KG1 (cell line): ENCODE measurements around the gene PMEPA1.

Source experiments
- DNase-seq: peaks from one replicate; lab custom pipeline; 2025; lab: John Stamatoyannopoulos, UW

The PMEPA1 gene

DNA sequence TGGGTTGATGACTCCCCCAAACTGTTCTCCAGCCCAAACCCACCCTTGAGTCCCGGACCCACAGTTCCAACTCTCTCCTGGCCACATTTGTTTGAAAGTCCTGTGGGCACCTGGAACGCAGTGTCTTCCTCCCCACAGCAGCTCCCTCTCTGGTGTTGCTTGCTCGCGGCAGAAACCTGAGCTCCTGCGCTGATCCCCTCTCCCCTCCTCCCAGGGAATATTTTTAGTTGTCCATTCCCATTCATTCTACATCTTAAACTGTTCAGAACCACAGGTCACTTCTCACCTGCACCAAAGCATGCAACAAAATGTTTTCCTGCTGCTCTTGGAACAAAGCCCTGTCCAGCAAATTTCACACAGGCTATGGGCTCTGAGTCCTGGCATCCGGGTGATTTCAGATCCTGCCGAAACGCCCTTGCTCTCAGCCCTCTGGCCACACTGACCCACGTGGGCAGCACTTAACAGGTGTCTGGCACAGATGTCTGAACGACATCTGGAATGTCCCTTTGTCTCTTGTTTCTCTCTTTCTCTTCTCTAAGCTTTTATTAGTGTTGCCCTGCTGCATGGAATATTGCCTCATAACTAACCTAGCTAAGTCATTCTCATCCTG is 27.0 kb upstream of the PMEPA1 start:
- no peak for DNase-seq

DNA sequence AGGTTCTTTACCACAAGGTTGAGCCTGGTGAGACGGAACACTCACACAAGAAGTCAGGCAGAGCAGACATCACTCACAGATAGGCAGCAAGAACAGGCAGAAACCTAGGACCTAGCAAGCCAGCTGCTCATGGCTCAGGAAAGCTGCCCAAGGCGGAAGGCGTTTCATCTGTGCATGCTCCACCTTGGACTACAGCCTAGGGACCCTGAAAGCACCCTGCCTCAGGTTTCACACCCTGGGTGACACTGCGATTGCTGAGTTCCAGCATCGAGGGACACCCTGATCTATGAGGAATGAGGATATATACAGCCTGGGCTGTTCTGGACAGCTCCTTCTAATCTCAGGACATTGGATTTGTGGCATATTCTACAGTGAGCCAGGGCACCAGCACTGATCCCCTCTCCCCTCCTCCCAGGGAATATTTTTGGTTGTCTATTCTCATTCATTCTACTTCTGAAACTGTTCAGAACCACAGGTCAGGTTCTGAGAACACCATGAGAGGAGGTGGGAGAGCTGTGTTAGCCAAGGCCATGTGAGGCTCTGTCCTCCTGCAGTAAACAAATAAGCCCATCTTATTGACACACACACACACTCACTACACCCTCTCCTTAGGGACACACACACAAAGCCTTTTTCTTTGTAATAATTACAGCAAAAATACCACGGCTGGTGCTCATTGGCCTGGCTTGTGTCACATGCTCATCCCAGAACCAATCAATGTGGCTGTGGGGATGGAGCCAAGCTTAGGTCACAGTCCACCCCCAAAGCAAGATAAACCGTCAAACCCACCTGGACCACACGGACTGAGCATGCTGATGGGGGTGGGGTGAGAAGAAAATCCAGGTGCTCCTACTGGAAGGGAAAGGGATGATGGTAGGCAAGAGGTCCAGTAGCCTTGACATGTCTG is 26.3 kb upstream of the PMEPA1 start:
- no peak for DNase-seq

DNA sequence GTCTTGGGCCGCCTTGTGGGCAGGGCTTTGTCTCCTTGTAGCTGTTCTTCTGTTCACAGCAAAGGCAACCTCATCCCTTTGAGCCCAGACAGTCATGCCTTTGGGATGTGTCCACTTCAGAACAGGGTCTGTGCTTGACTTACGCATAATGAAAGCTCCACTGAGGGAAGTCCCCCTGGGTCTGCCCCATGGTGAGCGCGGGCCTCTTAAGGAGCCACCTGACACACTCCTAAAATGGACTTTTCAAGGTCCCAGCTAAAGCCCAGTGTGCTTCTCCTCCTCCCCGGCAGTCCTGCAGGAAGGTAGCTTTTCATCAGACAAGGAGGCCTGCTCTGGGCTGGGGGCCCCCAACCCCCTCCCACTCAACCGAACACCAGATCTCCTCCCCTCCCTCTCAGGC is 24.9 kb upstream of the PMEPA1 start:
- no peak for DNase-seq

DNA sequence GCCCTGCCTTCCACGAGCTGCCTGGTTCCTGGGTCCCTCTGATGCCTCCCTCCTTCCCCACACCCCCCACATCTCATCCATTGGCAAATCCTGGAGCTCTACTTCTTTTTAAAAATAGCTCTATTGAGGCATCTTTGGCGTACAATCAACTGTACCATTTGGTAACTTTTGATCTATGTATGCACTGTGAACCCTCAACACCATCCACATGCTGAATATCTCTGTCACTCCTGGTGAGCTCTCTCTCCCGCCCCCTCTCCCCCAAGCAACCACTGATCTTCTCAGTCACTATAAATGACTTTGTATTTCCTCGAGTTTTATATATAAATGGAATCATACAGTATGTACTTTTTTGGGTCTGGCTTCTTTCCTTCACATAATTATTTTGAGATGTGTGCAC is 22.4 kb upstream of the PMEPA1 start:
- no peak for DNase-seq

DNA sequence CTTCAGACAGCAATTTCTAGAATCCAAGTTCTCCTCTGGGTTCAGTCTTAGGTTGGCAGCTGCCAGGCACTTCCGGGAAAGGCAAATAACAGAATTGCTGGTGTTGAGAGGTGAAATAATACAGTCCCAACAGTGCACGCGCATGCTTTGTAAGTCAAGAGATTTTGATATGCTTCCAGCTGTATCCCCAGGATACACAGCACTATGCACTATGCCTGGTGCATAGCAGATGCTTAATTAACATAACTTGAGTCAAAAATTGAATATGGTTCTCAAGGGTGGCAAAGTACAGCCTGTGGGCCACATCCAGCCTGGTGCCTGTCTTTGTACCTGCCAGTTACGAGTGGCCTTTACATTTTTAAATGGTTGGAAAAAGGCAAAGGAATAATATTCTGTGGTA is 18.9 kb upstream of the PMEPA1 start:
- DNase-seq, result no peak

DNA sequence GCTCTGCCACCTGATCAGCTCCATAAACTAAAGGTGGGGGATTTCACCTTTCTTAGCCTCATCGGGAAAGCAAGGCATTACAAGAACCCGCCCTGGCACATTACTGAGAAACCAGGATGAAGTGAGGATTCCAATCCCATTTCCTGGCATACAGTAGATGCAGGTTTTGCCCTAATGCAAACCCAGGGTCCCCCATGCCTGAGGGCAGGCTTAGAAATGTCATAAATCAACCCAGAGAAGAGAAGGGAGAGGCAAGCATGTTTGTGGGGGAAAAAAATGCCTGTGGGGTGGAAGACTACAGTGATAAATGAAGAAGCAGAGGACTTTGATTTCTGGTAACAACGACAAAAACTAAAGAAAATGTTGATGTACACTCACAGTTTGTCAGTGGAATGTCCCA is 18.0 kb upstream of the PMEPA1 start:
- DNase-seq, result no peak

DNA sequence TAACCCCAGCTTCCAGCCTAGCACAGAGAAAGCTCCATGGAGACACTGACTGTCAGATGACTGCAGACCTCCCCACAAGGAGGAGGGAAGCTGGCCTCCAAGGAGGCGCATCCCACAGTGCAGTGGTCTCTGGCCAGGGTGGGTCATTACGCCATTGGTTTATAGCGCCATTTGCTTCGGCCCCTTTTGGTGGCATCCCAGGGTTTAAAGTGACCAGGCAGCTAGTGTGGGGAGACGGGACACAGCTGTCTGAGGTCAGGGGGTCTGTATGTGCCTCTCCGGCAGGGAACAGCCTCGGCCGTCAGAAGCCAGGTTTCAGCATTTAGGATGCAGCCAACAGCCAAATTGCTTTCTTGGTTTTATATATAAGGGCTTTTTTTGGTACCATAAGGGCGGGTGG is 15.8 kb upstream of the PMEPA1 start:
- DNase-seq, result no peak

DNA sequence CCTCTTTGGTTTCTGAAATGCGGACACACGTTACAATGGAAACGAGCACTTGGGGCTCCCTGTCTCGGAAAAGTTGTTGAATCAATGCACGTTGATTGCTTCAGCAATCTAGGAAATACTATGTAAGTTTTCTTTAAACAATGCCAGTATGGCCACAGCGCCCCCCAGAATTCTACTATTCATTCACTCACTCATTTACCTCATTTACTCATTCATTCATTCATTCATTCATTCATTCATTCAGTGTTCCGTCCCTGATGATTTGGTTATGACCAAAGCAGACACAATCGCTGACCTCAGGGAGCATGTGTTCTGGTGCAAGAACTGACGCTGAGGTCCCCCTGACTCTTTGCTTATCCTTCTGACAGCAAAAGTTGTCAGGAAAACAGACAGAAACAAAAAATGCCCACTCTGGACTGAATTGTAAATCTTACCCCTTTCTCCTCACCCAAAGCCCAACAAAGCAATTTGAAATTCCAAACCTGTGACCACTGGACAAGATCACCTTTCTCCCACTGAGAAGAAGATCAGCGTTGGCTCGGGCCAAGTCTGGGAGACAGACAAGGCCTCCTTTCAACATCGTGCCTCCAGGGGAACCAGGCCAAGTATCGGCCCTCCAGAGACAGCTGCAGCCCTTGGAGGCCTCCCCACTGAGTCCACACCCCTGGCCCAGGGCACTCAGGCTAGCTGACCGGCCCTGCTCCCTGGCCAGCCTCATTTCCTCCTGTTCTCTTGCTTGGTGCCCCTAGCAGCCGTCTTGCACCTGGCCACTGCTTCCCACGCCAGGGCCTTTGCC is 15.0 kb upstream of the PMEPA1 start:
- no peak for DNase-seq

DNA sequence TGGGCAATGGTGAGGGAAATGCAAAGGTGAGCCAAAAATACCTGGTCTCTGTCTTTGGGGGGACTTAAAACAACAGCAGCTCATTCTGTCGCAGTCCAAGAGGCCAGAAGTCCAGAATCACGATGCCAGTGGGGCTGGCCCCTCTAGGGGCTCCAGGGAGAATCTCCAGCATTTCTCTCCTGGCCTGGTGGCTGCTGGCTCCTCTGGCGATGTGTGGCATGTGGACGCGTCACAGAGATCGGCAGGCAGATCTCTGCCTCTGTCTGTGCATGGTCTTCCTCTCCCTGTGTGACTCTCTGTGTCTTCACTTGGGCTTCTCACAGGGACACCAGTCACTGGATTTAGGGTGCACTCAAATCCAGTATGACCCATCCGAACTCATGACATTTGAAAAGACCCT is 14.0 kb upstream of the PMEPA1 start:
- DNase-seq, result no peak

DNA sequence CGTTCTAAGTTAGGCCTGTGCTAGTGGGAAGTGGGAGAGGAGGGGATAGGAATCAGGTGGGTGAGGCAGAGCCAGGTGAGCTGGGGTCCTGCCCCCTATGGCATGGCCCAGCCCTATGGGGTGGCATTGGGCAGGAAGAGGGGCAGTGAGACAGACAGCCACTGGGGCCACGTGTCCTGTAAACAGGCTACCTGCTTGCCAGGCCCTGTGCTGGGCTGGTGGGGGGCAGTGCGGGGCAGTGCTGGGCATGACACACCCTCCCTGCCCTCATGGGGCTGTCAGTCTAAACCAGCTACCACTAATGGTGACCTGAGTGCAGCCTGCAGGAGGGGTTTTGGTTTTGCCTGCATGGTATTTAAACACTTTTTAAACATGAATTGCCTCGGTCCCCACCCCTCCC is 10.1 kb upstream of the PMEPA1 start:
- no peak for DNase-seq

DNA sequence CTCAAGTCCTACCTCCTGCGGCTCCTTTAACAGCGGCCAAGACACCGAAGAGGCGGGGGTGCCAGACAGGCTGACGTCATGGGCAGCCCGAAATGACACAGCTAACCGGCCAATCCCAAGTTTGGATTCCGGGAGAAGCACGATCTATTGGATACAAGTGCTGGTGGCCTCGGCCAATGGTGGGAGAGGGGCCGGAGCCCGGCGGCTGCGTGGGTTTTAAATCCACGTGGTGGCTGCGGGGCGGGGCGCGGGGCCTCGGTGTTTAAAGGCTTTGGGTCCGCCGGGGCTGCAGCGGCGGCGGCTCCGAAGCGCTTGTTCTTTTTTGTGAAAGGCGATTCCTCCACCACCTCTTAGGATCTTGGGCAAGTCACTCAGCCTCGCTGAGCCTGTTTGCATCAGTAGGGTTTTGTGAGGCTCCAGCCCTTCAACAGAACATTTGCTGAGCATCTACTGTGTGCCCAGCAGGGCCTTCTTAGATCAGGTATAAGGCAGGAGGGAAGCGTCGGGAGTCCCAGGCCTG is 8.7 kb upstream of the PMEPA1 start:
- DNase-seq, result peak; percentile 82

DNA sequence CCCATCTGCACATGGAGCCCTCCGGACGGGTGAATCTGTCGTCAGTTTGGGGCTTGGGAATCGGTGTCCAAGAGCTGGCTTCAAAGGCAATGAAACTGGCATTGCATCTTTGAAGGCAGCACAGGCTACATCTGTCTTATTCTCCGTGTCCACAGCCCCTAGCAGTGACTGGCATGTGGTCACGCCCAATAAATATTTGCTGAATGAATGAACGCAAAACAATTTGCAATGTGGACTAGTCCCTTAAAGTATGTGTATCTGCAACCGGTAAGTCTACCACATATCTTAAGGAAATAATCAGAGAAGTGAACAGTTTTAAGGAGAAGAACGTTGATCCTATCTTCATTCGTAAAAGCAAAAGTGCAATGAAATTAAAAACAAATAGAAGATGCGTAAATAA is 8.0 kb upstream of the PMEPA1 start:
- no peak for DNase-seq

DNA sequence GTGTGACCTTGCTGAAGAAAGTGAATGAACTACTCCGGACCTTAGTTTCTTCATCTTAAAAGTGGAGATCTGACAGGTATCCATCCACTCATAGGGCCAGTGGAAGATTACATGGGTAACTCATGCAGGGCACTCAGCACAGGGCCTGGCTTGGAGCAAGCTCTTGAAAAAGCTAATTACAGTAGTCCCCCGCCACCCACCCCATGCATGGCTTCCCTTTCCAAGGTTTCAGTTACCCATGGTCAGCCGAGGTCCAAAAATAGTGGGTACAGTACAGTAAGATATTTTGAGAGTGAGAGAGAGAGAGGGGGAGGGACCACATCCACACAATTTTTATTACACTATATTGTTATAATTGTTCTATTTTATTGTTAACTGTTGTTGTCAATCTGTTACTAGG is 7.1 kb upstream of the PMEPA1 start:
- no peak for DNase-seq

DNA sequence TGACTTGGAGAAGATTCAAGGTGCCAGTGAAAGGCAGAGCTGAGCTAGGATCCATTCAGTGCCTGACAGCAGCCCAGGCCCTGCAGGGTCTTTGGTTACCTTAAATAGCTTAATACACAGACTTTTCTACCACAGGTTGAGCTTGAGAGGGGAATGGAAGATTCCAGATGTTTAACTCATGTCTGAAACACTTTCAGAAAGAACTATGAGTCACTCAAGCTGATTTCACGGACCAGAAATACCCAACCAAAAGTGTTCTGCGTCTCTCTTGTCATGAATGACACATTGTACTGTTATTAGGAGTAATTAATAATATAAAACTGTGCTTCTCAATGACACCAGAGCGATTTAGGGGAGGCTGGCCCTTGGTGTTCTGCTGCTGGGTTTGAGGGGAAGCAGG is 6.4 kb upstream of the PMEPA1 start:
- no peak for DNase-seq

DNA sequence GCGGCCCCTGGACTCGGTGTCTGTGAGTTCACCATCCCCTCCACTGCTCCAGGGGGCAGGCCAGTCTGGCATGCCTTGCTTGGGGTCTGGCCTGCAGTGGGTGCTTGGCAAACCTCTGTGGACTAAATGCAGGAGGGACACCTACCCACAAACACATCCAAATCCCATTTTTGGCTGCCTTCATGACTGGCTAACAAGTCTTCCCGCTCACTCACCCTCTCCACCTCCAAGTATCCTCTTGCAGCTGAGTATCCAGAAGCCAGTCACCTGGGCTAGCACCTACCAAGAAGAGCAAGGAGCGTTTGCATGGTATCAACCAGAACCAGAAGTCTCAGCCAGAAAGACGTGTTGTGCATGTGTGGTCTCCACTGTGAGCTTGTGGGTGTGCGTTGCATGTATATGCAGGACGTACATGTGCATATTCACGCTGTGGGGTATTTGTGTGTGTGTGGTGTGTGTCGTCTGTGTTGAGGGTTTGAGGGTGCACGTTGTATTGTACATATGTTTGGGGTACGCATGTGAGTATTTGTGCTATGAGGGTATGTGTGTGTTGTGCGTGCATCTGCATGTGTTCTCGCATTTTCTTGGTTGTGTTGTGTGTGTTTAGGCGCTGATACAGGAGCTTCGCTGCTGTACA is 5.6 kb upstream of the PMEPA1 start:
- DNase-seq, result no peak

DNA sequence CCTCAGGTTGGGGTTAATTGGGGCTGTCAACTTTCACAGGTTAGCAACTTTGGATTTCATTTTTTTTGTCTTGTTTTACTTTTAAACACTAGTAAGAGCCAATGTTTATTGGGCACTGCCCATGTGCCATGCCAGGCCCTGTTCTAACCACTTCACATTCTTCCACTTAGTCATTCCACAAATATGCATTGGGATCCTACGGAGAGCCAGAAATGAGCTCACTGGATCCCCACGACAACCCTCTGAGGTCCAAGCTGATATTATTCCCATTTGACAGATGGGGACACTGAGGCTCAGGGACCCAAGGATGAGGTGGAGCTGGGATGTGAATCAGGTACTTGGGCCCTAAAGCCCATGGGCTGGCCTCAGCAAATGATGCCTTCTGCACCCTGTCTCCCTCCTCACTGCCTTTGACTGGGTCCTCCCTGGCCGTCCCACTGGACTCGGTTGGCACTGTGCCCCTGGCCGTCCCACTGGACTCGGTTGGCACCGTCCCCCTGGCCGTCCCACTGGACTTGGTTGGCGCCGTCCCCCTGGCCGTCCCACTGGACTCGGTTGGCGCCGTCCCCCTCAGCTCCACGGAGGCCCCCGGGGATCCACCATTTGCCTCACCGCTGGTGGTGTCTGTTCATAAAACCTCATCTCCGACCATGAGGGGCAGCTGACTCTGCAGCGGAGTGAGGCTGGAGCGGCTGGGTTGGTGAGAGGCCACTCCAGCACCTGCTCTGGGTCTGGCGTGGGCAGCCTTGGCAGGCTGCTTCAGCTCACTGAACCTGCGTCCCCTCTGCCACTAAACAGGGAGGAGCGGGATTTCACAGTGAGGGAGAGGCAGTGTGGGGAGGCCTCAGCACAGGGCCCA is 4.8 kb upstream of the PMEPA1 start:
- DNase-seq, result no peak

DNA sequence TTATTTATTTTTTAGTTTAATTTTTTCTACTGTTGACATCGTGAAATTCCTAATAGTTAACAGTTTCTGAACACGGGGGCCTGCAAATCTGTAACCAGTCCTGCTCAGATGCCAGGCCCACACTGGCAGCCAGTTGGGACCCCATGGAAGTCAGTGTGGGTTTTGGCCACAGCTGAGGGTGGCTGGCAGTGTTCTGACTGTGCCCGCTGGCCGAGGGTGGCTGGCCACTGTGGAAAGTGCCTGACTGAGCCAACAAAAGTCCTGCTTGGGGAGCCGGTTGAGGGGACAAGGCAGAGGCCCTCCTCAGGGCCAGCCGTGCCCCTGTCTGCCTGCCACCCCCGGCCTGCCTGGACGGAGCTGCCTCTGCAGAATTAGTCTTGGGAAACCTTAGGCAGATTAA is 4.1 kb upstream of the PMEPA1 start:
- no peak for DNase-seq

DNA sequence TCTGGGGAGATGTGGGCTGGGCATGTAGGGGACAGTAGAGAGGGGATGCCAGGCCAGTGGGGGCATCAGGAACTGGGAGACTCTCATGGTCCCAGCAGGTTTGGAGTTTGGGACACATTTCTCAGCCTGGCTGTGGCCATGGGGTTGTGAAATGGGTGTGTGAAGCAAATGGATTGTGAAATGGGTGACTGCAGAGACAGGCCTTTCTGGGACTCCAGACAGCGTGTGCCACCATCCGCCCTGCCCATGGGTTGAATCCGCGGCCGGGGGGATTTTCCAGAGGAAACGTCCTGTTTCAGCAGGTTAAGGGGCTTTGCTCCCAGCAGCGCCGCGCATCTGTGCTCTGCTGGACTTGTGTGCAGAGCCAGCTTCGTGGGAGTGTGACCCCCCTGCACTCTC is 3.7 kb upstream of the PMEPA1 start:
- no peak for DNase-seq

DNA sequence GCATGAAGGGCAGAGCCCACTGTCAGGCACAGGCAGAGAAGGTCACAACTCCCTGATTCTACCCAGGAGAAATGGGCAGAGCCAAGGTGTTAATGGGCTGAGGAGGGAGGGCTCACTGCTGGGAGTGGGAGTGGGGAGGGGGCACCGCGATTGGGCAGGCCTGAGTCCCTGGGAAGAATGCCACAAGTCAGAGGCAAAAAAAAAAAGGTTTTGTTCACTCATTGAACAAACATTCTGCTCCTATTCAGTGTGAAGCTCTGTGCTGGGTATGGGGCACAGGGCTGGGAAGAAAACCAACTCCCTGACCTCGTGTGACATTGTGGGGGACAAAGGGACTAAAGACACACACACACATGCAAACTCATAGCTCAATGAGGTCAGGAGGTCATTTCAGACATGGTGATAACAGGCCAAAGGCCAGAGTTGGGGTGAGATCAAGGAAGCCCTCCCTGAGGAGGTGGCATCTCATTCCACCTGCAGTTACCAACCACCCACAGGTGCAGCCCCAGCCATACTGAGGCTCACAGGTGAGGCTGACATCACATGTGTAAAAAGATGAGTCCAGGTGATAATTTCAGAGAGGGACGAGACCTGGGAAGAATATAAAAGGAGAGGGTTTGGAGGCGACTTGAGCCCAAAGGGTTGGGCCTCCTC is 3.2 kb upstream of the PMEPA1 start:
- no peak for DNase-seq

DNA sequence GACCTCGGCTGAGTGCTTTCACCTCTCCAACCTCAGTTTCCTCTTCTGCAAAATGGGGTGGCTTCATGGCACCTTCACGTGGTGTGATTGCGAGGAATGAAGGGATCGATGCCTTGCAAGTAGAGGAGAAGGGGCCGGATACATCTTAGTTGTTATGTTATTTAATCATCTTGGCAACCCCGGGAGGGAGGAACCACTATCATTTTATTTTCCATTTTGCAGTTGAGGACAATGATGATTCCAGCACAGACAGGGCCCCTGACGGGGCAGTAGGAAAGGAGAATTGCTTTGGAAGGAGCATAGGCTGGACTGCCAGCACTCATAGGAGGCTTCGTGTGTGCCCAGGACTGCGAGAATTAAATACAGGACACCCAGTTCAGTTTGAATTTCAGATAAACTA is 2.5 kb upstream of the PMEPA1 start:
- DNase-seq, result no peak

DNA sequence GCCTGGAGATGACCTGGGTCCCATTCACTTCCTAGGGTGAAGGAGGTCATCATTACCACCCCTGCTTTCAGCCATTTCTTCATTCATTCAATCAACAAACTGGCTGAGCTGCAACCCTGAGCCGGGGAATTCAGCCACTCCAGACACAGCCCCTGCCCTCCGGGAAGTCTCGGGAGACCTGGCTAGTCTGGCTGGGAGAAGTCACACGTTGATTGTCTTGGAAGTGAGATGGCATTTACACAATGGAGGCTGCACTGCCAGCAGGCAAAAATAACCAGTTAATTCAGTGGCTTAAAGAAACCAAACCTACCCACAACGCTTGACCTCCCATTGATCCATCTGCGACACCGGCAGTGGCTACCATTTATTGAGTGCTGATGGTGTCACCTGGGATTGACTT is 2.0 kb upstream of the PMEPA1 start:
- no peak for DNase-seq
